Measurements from ENCODE around the gene RNF8. TPM values are rescaled to one million over a fixed set of nuclear protein-coding genes. Genes with fewer than 3 reads are reported as not detected.

RNF8 gene
- total and polyA plus RNA-seq, 2 donors (not counting 3 experiments of a cell fraction or from before 2014, with no cell fraction given): 16.6 to 27.3 TPM

GRCh38 chr6:37340639-37340943 lies 13.2 kb upstream of the RNF8 start:
- Histone ChIP-seq H3K4me2 (ENCODE audit: insufficient read depth, low read length) (no peak overlapping the region), H3K9me3 (replicated peaks; ENCODE audit: control insufficient read depth, insufficient read depth, low read length) (no peaks in the 10 kb centered on the region), H4K20me1 (replicated peaks; ENCODE audit: control insufficient read depth, extremely low read depth, insufficient read depth, low read length) (no peaks in the 10 kb centered on the region), H3K27ac (ENCODE audit: insufficient read depth, low read depth, low read length) (no peak overlapping the region), H3K36me3 (ENCODE audit: control insufficient read depth in 2 of 2, extremely low read depth in 1 of 2, insufficient read depth in 2 of 2, low read length in 2 of 2) (no peaks in the 10 kb centered on the region), H2AFZ (ENCODE audit: low read depth, low read length) (no peak overlapping the region), H3K27me3 (ENCODE audit: control insufficient read depth in 2 of 2, insufficient read depth in 2 of 2, low read length in 2 of 2) (peaks cover 2 to 16% of the 10 kb centered on the region in 2 experiments), H3K79me2 (ENCODE audit: control insufficient read depth, insufficient read depth, low read length) (no peaks in the 10 kb centered on the region), H3K9me1 (replicated peaks; ENCODE audit: control insufficient read depth, extremely low read depth, insufficient read depth, low read length) (no peaks in the 10 kb centered on the region), H3K9ac (replicated peaks; ENCODE audit: extremely low read depth, insufficient read depth, low read length) (no peak overlapping the region), H3K4me3 (replicated peaks in 1 of 3; ENCODE audit: insufficient read depth in 1 of 3, low read depth in 1 of 3, low read length in 3 of 3) (no peak overlapping the region), H3K4me1 (ENCODE audit: control insufficient read depth, extremely low read depth, insufficient read depth, low read length) (no peaks in the 10 kb centered on the region)
- ChIA-PET POLR2A (no interaction called here), CTCF (interaction anchor here (1.3 to 1.9 kb wide), 2 partner anchors 9 to 16 kb away, joined by 3 to 7 read pairs; no protein-coding TSS in a partner anchor)
- FAIRE-seq: no peak
- intact Hi-C loops (cut with micrococcal nuclease): no loop called here
- DNase-seq (ENCODE audit: low read depth, low spot score): no peak
- no TSS peak for BruUV-seq (replicated peaks)
- no peak for TF ChIP-seq CTCF (IDR thresholded peaks at IDR 0.05; ENCODE audit: extremely low read depth in 1 of 2, insufficient read depth in 1 of 2, low read depth in 1 of 2, low read length in 2 of 2)
- no peak for TF ChIP-seq FOS (IDR thresholded peaks at IDR 0.05; ENCODE audit: borderline replicate concordance, insufficient read depth, low read length)
- no peak for TF ChIP-seq JUN (IDR thresholded peaks at IDR 0.05; ENCODE audit: borderline replicate concordance, insufficient read depth, insufficient read length, low read depth)
- no peak for TF ChIP-seq EZH2 (IDR thresholded peaks at IDR 0.05; ENCODE audit: borderline replicate concordance, low read depth, low read length, severe bottlenecking)
- no peak for TF ChIP-seq MAX (IDR thresholded peaks at IDR 0.05; ENCODE audit: insufficient read depth, insufficient read length)
- TF ChIP-seq MYC (IDR thresholded peaks at IDR 0.05; ENCODE audit: low read depth, low read length): no peak
- TF ChIP-seq POLR2A (IDR thresholded peaks at IDR 0.05; ENCODE audit: low read depth, low read length): no peak
- TF ChIP-seq GATA2 (IDR thresholded peaks at IDR 0.05; ENCODE audit: insufficient read depth, insufficient read length, low read depth, low read length): no peak
- no peak for TF ChIP-seq POLR2AphosphoS5 (IDR thresholded peaks at IDR 0.05; ENCODE audit: insufficient read depth, low read depth, low read length)
- dilution Hi-C loops (cut with MboI; ENCODE audit: extremely low pct_ligation_motif_present, low sequenced_read_pairs): no loop called here
